ENCODE results near the gene KCNJ11.

GRCh38 chr11:17389957-17390649, 1.6 kb upstream of the KCNJ11 start:
- TF ChIP-seq CTCF (IDR thresholded peaks at IDR 0.05 in 4 of 5, conservative IDR thresholded peaks at IDR 0.05 in 1 of 5): no peak
- no peak for TF ChIP-seq POLR2A (IDR thresholded peaks at IDR 0.05)
